GM12892 (cell line): ENCODE measurements around the gene EXTL1.

Experiments used
- POLR2A ChIP-seq: IDR thresholded peaks from 2 replicates; pipeline ENCODE4 v1.6.1; 2011; ENCODE audit warnings: low read depth, low read length, control low read depth
- POLR2AphosphoS5 ChIP-seq: IDR thresholded peaks from 2 replicates; pipeline ENCODE4 v1.6.1; 2011; ENCODE audit warnings: low read depth, low read length, control low read depth
- TAF1 ChIP-seq: IDR thresholded peaks from 2 replicates; pipeline ENCODE4 v1.6.1; 2011; ENCODE audit warnings: low read depth, mild to moderate bottlenecking, control low read depth, low read length, borderline replicate concordance

GRCh38 chr1:26029864-26030481 lies 8.4 kb downstream of the EXTL1 start:
- TF ChIP-seq POLR2AphosphoS5 (no peak), POLR2A (no peak), TAF1 (no peak)
